Embryonic facial prominence (tissue), 1 donor: ENCODE data around the gene SFRP5.

Experiments
- DNase-seq: peaks from one replicate; pipeline ENCODE4 v3.0.0-alpha.2; 2016; ENCODE audit errors: extremely low spot score

The SFRP5 gene

DNA sequence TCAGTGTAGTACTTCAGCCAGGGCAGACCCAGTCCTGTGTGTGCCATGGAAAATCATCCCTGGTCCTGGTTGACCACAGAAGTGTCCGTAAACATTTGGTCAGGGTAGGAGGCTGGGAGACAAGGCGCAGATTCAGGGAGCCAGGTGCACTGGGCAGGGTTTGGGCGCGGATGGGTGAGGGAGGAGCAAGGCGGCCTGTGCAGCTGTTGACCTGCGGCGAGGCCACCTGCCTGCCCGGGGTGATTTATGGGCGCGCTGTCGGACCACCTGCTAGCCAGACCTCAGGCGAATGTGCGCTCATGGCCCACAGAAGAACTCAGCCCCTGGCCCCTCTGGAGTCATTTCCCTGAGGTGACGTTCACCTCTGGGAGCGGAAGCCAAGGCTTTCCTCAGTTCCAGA is 6.6 kb downstream of the SFRP5 start:
- DNase-seq, result no peak

- no peak for DNase-seq
Observed at GRCh38 chr10:97764519-97764931, 7.3 kb downstream of the SFRP5 start.

- DNase-seq, result no peak
Observed at GRCh38 chr10:97763947-97764346, 7.9 kb downstream of the SFRP5 start.

- DNase-seq, result no peak
Observed at GRCh38 chr10:97763411-97763810, 8.4 kb downstream of the SFRP5 start.

DNA sequence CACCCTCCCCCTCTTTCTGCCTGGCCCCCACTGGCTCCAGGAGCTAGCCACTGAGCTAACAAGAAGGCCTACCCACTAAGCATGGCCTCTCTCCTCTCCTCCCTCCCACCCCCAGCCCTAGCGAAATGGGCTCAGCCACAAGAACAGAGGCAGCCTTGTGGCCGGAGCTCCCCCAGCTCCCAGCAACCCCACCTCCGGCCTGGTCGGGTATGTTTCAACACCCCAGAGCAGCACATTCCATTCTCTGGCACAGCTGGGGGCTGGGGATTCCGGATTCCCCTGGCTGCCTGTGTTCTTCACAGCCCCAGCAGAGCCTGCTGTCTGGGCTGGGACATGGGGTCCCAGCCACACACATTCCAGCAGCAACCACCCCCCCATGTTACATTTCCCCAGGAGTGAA is 9.0 kb downstream of the SFRP5 start:
- no peak for DNase-seq

DNA sequence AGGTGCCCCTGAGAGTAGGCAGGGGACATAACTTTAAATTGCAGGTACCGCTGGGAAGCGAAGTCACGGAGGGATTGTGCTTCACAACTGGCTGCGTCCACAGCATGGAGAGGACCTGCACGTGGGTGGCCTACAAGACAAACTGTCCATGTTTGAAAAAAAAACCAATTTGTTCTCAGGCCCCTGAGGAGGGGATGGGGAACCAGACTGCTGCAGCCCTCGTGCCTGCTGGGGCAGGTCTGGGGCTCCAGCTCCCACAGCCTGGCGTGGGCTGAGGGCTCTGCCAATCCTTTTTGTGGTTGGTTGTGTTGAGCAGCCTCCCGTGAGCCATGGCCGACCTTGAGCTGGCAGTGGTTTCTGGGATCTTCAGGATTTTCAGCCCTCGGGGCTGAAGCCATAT is 9.7 kb downstream of the SFRP5 start:
- no peak for DNase-seq

GRCh38 chr10:97761331-97761865 is 10.4 kb downstream of the SFRP5 start:
- no peak for DNase-seq

GRCh38 chr10:97760461-97761257 is 11.1 kb downstream of the SFRP5 start:
- no peak for DNase-seq

DNA sequence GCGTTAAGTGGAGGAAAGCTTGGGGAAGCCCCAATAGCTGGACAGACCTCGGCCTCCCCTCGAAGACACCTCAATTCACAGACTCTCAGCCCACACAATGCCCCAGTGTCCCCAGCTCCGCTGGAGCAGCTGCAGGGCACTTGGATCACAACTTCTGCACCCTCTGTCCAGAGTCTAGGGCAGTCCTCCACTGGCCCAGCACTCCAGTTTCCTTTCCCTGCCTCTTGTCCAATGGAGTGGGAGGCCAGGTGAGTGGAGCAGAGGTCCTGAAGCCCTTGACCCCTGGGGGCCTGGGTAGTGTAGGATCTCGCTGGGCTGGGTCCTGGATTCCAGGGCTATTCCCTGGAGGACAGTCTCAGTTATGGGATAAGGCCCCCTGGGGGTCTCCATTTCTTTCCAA is 11.9 kb downstream of the SFRP5 start:
- no peak for DNase-seq

GRCh38 chr10:97759158-97759887 is 12.5 kb downstream of the SFRP5 start:
- DNase-seq, result no peak

- no peak for DNase-seq
Observed at GRCh38 chr10:97757471-97757870, 14.3 kb downstream of the SFRP5 start.

GRCh38 chr10:97755718-97756117 is 16.1 kb downstream of the SFRP5 start:
- DNase-seq, result no peak

GRCh38 chr10:97754726-97755125 is 17.1 kb downstream of the SFRP5 start:
- DNase-seq, result no peak

DNA sequence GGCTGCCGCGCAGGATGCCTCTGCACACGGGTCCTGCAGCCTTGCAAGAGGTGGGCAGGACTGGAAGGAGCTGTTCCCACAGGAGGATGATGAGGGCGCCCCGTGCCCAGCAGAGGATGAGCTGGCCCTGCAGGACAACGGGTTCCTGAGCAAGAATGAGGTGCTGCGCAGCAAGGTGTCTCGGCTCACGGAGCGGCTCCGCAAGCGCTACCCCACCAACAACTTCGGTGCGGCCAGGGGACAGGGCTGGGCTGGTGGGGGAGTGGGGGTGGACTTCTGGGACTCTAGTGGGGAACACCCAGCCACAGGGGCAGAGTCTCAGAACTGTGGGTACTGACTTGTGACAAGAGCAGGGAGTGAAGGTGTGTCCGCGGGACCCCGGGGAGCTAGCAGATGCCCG is 18.8 kb downstream of the SFRP5 start:
- no peak for DNase-seq

DNA sequence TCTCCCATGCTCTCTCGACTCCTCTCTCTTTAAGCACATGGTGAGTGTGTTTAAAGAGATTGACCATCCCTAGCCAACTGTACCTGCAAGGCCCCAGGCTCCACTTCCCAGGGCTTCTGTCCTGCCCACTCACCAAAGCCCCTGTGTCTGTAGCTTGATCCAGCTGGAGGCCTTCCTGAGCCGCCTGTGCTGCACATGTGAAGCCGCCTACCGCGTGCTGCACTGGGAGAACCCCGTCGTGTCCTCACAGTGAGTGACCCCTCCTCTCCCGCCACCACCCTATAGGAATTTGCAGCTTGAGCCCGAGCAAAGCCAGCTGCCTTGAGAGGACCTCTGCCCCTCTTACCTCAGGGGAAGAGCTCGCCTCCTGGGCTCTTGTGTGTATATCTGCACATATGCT is 23.7 kb downstream of the SFRP5 start:
- no peak for DNase-seq

- no peak for DNase-seq
Observed at GRCh38 chr10:97747573-97747972, 24.2 kb downstream of the SFRP5 start.

DNA sequence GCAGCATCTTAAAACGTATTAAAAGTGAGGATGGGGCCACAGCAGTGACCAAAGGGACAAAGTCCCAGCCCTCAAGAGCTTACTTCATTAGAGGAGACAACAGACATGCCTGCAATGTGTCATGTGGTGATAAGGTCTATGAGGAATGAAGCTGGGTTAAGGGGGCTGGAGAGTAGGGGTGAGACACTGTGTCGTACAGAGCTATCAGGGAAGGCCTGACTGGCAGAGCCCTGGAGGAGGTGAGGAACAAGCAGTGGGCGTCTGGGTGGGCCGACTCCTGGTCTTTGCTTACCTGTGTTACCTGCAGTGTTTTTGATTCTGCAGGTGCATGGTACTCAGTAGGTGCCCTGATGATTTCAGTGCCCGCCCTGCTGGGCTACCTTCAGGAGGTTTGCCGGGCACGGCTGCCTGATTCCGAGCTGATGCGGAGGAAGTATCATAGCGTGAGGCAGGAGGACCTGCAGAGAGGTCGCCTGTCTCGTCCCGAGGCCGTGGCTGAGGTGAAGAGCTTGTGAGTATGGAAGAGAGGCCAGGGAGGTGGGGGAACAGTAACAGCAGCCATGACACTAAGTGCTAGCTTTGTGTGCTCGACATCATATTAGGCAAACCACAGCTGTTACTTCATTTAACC is 27.3 kb downstream of the SFRP5 start:
- DNase-seq, result no peak

DNA sequence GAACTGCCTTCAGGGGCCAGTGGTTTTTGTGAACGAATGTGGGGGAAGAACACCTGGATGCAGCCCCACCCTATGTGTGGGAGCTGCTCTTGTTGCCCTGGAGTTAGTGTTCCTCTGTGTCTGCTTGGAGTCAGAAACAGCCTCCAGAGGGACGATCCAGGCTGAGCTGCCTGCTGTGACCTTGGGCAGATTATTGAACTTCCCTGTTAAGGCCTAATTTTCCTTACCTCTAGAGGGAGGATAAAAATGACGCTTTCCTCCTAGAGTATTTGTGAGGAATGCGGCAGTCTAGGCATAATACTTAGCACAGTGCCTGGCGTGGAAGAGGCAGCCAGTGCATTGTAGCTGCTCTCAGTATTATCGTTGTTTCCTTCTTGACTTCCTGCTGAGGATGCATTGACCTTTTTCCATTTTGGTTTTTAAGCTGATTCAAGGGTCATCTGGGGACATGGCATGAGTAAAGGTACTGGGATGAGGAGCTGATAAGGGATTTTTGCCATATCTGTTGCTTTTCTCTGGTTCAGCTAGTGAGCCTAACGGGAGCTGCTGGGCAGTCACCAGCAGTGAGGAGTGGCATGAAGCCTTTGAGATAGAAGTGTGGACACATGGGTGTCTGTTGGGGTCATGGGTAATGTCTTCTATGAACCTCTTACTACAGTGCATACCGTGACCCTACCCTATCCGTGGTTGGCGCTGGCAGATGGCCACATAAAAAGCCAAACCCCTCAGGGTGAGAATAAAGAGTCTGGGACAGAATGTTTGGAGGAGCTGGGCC is 28.4 kb downstream of the SFRP5 start:
- DNase-seq, result no peak

DNA sequence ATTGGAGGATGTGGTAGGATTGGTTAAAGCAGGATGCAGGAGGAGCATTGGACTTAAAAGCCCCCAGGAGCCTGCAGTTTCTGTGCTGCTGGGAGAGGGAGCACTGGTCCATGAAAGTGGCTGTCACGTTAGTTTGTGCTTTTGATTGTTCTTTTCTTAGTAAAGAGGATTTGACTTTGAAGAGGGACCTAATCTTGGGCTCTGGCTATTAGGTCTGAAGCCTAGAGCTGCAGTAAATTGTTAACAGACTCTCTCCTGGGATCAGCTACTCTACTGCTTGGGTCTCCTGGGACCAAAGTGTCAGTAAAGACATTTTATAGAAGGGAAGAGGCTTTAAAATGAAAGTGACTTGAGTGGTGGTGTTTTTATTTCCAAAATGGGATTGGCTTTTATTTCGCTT is 31.2 kb downstream of the SFRP5 start:
- DNase-seq, result no peak

DNA sequence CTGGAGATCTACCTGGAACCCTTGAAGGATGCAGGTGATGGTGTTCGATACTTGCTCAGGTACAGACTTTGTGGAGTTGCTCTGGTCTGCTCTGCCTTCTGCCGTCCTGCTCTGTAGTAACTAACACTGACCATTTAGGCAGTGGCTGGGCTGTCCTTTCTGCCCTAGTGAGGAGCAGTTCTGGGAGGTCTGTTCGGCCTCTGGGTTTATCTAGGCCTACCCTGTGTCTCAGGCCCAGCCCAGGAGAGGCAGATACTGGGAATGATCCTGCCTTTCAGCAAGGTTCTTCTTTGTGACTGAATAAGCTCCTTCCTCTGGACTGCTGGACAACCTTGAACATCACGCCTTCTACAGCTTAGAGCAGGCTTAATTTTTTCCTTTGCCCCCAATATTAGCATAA is 33.2 kb downstream of the SFRP5 start:
- no peak for DNase-seq

GRCh38 chr10:97737770-97738265 is 34.0 kb downstream of the SFRP5 start:
- DNase-seq, result no peak
